H9 (cell line): ENCODE measurements around the gene KIAA1671. TPM values are rescaled to one million over a fixed set of nuclear protein-coding genes. Genes with fewer than 3 reads are reported as not detected.

Experiments
- DNase-seq: peaks from one replicate; pipeline ENCODE4 v3.0.0-alpha.2; 2017
- H2AFZ ChIP-seq: one replicate; pipeline ENCODE4 v1.6.1; 2013; ENCODE audit warnings: mild to moderate bottlenecking, low read length, control low read depth, moderate library complexity
- H2AK5ac ChIP-seq: 2 replicates; pipeline ENCODE4 v1.6.1; 2013; ENCODE audit warnings: low read length, control low read depth, mixed read lengths; ENCODE audit not compliant: insufficient read length
- H2BK120ac ChIP-seq: one replicate; pipeline ENCODE4 v1.6.1; 2013; ENCODE audit warnings: low read depth, mild to moderate bottlenecking, low read length, control low read depth, inconsistent platforms; ENCODE audit not compliant: poor library complexity, severe bottlenecking
- H2BK12ac ChIP-seq: 2 replicates; pipeline ENCODE4 v1.6.1; 2013; ENCODE audit warnings: low read length, control low read depth, mixed read lengths, low read depth; ENCODE audit not compliant: insufficient read length
- H2BK15ac ChIP-seq: 2 replicates; pipeline ENCODE4 v1.6.1; 2013; ENCODE audit warnings: low read depth, low read length, control low read depth
- H2BK20ac ChIP-seq: one replicate; pipeline ENCODE4 v1.6.1; 2013; ENCODE audit warnings: low read depth, mild to moderate bottlenecking, low read length, control low read depth, inconsistent platforms; ENCODE audit not compliant: poor library complexity, severe bottlenecking
- H2BK5ac ChIP-seq: 2 replicates; pipeline ENCODE4 v1.6.1; 2013; ENCODE audit warnings: low read length, control low read depth, mixed read lengths; ENCODE audit not compliant: insufficient read length
- H3K14ac ChIP-seq: 2 replicates; pipeline ENCODE4 v1.6.1; 2013; ENCODE audit warnings: low read length, control low read depth; ENCODE audit not compliant: insufficient read depth
- H3K18ac ChIP-seq: 2 replicates; pipeline ENCODE4 v1.6.1; 2013; ENCODE audit warnings: low read depth, mild to moderate bottlenecking, mixed read lengths, low read length, control low read depth; ENCODE audit not compliant: insufficient read length
- H3K23ac ChIP-seq: 2 replicates; pipeline ENCODE4 v1.6.1; 2013; ENCODE audit warnings: low read length, control low read depth, mixed read lengths, low read depth; ENCODE audit not compliant: insufficient read length
- H3K23me2 ChIP-seq: 2 replicates; pipeline ENCODE4 v1.6.1; 2013; ENCODE audit warnings: low read depth, mild to moderate bottlenecking, mixed read lengths, low read length, control low read depth; ENCODE audit not compliant: insufficient read length, poor library complexity, severe bottlenecking
- H3K27ac ChIP-seq: 2 replicates; pipeline ENCODE4 v1.5.1; 2013; ENCODE audit warnings: low read length, control low read depth, mixed read lengths, low read depth; ENCODE audit not compliant: insufficient read length
- H3K27me3 ChIP-seq: 2 replicates; pipeline ENCODE4 v1.6.1; 2013; ENCODE audit warnings: low read length, control low read depth, inconsistent platforms; ENCODE audit not compliant: insufficient read depth
- H3K4ac ChIP-seq: 2 replicates; pipeline ENCODE4 v1.6.1; 2013; ENCODE audit warnings: low read depth, mild to moderate bottlenecking, control low read depth, inconsistent platforms, low read length, moderate library complexity
- H3K4me1 ChIP-seq: 2 replicates; pipeline ENCODE4 v1.6.1; 2013; ENCODE audit warnings: low read length, control low read depth, inconsistent platforms; ENCODE audit not compliant: insufficient read depth
- H3K4me2 ChIP-seq: 2 replicates; pipeline ENCODE4 v1.6.1; 2013; ENCODE audit warnings: low read length, control low read depth, mixed read lengths; ENCODE audit not compliant: insufficient read length, insufficient read depth
- H3K56ac ChIP-seq: 2 replicates; pipeline ENCODE4 v1.6.1; 2013; ENCODE audit warnings: low read depth, mild to moderate bottlenecking, mixed read lengths, low read length, control low read depth; ENCODE audit not compliant: insufficient read length
- H3K79me1 ChIP-seq: 2 replicates; pipeline ENCODE4 v1.6.1; 2013; ENCODE audit warnings: low read depth, mild to moderate bottlenecking, moderate library complexity, low read length, control low read depth, inconsistent platforms; ENCODE audit not compliant: insufficient read depth, poor library complexity, severe bottlenecking
- H3K79me2 ChIP-seq: 2 replicates; pipeline ENCODE4 v1.6.1; 2013; ENCODE audit warnings: low read length, control low read depth, inconsistent platforms; ENCODE audit not compliant: insufficient read depth
- H3K9ac ChIP-seq: 2 replicates; pipeline ENCODE4 v1.6.1; 2013; ENCODE audit warnings: low read length, control low read depth, mixed read lengths; ENCODE audit not compliant: insufficient read length; ENCODE audit errors: extremely low read depth
- H3K9me3 ChIP-seq: one replicate; pipeline ENCODE4 v1.6.1; 2013; ENCODE audit warnings: low read depth, low read length, inconsistent platforms; ENCODE audit not compliant: control insufficient read depth
- H3T11ph ChIP-seq: one replicate; pipeline ENCODE4 v1.6.1; 2013; ENCODE audit warnings: mild to moderate bottlenecking, low read length, control low read depth, inconsistent platforms
- H4K20me1 ChIP-seq: one replicate; pipeline ENCODE4 v1.6.1; 2013; ENCODE audit not compliant: control insufficient read depth, insufficient read length, insufficient read depth
- H4K5ac ChIP-seq: 2 replicates; pipeline ENCODE4 v1.6.1; 2013; ENCODE audit warnings: low read depth, mild to moderate bottlenecking, mixed read lengths, low read length, control low read depth; ENCODE audit not compliant: insufficient read length
- H4K8ac ChIP-seq: replicated peaks from 2 replicates; pipeline ENCODE4 v1.6.1; 2013; ENCODE audit warnings: low read length, control low read depth, mixed read lengths, low read depth; ENCODE audit not compliant: insufficient read length
- H4K91ac ChIP-seq: 2 replicates; pipeline ENCODE4 v1.6.1; 2013; ENCODE audit warnings: low read depth, mild to moderate bottlenecking, moderate library complexity, mixed read lengths, low read length, control low read depth; ENCODE audit not compliant: insufficient read length
- H3K27ac Mint-ChIP-seq, 3 experiments: 2 replicates in 2 of 3; 3 replicates in 1 of 3; pipeline ENCODE4 v1.8.0; 2020 to 2021; ENCODE audit warnings: mixed read lengths in 3 of 3, mild to moderate bottlenecking in 1 of 3, moderate library complexity in 1 of 3
- H3K27me3 Mint-ChIP-seq: 2 replicates; pipeline ENCODE4 v1.8.0; 2021; ENCODE audit warnings: low read depth, mild to moderate bottlenecking, moderate library complexity, mixed read lengths
- H3K36me3 Mint-ChIP-seq, 3 experiments: 2 replicates in 2 of 3; 3 replicates in 1 of 3; pipeline ENCODE4 v1.8.0; 2020 to 2021; ENCODE audit warnings: low read depth in 3 of 3, mixed read lengths in 3 of 3; ENCODE audit not compliant: insufficient read depth in 1 of 3
- H3K4me1 Mint-ChIP-seq, 2 experiments: 2 replicates each; pipeline ENCODE4 v1.8.0; 2020; ENCODE audit warnings: mixed read lengths in 2 of 2
- H3K4me3 Mint-ChIP-seq, 2 experiments: 2 replicates in 1 of 2; 3 replicates in 1 of 2; pipeline ENCODE4 v1.8.0; 2020 to 2021; ENCODE audit warnings: mild to moderate bottlenecking in 2 of 2, mixed read lengths in 2 of 2, moderate library complexity in 1 of 2
- H3K9me3 Mint-ChIP-seq, 2 experiments: 2 replicates in 1 of 2; 3 replicates in 1 of 2; pipeline ENCODE4 v1.8.0; 2020; ENCODE audit warnings: mild to moderate bottlenecking in 2 of 2, mixed read lengths in 2 of 2, moderate library complexity in 1 of 2
- WGBS: extraction: QIAGEN DNeasy Blood & Tissue Kit; methylation state at CpG from one replicate; pipeline ENCODE4 v1.1.7; 2013; ENCODE audit warnings: missing lambda C conversion rate, low lambda C conversion rate, mixed read lengths; ENCODE audit not compliant: insufficient read length; ENCODE audit errors: extremely low coverage; 5-methylcytosine and 5-hydroxymethylcytosine counted together
- total RNA-seq: library from RNA; stranded (reverse); gene quantifications from 2 replicates; pipeline ENCODE4 v1.2.1, GENCODE V29; 2021
- TF ChIP-seq, protein P1 (sequence below): fragments of 200-600 bp; sonication (generic); conservative IDR thresholded peaks from 3 replicates; pipeline ENCODE4 v1.8.0; 2021; ENCODE audit warnings: antibody characterized with exemption, mild to moderate bottlenecking

Gene KIAA1671
- total RNA-seq, 1 experiment from 2014 or later: 22.6 TPM

DNA sequence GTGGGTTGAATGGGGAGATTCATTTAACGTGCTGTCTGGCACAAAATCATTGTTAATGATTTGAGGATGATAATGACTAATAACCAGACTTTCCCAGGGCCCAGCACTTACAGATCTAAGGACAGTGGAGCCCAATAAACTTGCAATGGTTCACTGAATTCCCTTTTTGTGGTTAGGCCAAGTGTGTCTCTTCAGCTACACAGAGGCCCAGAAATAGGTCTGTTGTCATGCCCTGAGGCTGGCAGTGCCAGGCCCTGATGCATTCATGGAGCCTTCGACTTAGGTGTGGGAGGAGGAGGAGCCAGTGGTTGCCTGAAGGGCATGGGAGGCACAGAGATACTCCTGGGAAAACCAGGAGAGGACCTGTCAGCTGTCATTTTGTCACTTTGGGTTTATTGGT is 56.1 kb downstream of the KIAA1671 start:
- Histone ChIP-seq H2BK120ac (no peak overlapping the region), H3T11ph (no peak overlapping the region), H4K91ac (no peak overlapping the region), H4K5ac (no peak overlapping the region), H3K4me2 (no peak overlapping the region), H2BK12ac (no peak overlapping the region), H3K27ac (no peak overlapping the region), H4K20me1 (no peaks in the 10 kb centered on the region), H3K9ac (no peak overlapping the region), H3K79me2 (no peaks in the 10 kb centered on the region), H3K27me3 (no peaks in the 10 kb centered on the region), H2BK15ac (no peak overlapping the region), H2AK5ac (no peak overlapping the region), H3K4me1 (no peaks in the 10 kb centered on the region), H3K9me3 (no peaks in the 10 kb centered on the region), H3K4ac (no peak overlapping the region), H2AFZ (no peak overlapping the region), H3K23ac (no peak overlapping the region), H2BK20ac (no peak overlapping the region), H3K14ac (no peak overlapping the region), H3K23me2 (no peaks in the 10 kb centered on the region), H2BK5ac (no peak overlapping the region), H3K18ac (no peak overlapping the region), H3K79me1 (no peaks in the 10 kb centered on the region), H3K56ac (no peak overlapping the region), H4K8ac (no peak overlapping the region)
- peaks cover 33 to 37% of the 10 kb centered on the region in 2 experiments for H3K4me1 Mint-ChIP-seq
- no peaks in the 10 kb centered on the region for H3K27me3 Mint-ChIP-seq
- no peaks in the 10 kb centered on the region for H3K9me3 Mint-ChIP-seq
- no peak for DNase-seq
- no peaks in the 10 kb centered on the region for H3K36me3 Mint-ChIP-seq
- H3K27ac Mint-ChIP-seq: peak overlapping the region in 2 of 3 experiments; percentile 16 to 44; a peak in 2 of 7 replicates
- H3K4me3 Mint-ChIP-seq: no peak overlapping the region
- TF ChIP-seq, protein P1, sequence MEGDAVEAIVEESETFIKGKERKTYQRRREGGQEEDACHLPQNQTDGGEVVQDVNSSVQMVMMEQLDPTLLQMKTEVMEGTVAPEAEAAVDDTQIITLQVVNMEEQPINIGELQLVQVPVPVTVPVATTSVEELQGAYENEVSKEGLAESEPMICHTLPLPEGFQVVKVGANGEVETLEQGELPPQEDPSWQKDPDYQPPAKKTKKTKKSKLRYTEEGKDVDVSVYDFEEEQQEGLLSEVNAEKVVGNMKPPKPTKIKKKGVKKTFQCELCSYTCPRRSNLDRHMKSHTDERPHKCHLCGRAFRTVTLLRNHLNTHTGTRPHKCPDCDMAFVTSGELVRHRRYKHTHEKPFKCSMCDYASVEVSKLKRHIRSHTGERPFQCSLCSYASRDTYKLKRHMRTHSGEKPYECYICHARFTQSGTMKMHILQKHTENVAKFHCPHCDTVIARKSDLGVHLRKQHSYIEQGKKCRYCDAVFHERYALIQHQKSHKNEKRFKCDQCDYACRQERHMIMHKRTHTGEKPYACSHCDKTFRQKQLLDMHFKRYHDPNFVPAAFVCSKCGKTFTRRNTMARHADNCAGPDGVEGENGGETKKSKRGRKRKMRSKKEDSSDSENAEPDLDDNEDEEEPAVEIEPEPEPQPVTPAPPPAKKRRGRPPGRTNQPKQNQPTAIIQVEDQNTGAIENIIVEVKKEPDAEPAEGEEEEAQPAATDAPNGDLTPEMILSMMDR: no peak
- WGBS: no CpG with 5 or more reads among the region's 2 CpGs
